Endothelial cell of umbilical vein (primary cell): Measurements from ENCODE around the gene TFDP2. TPM values are rescaled to one million over a fixed set of nuclear protein-coding genes. Genes with fewer than 3 reads are reported as not detected.

Source experiments
- BruUV-seq: library from RNA; stranded (reverse); fragments of 400-500 nt; replicated peaks from 2 replicates; lab custom pipeline; 2021; lab: Mats Ljungman, UMichigan
- CTCF ChIA-PET: fragments of 300-600, 350-600 bp; sonication (Branson Sonifier 250); formaldehyde crosslinking; loops from one replicate; lab custom pipeline; 2021; ENCODE audit warnings: antibody characterized with exemption, inconsistent platforms; lab: Charles Lee
- POLR2A ChIA-PET: fragments of 300-600, 350-600 bp; sonication (Branson Sonifier 250); formaldehyde crosslinking; loops from one replicate; lab custom pipeline; 2021; ENCODE audit warnings: antibody characterized with exemption, inconsistent platforms; lab: Charles Lee
- DNase-seq: peaks from one replicate; pipeline ENCODE4 v3.0.0-alpha.2; 2011; ENCODE audit warnings: low read depth, low spot score
- FAIRE-seq: peaks from 2 replicates; lab custom pipeline; 2011; peaks lifted over from hg19 to GRCh38; lab: Jason Lieb, UNC
- H2AFZ ChIP-seq: 2 replicates; pipeline ENCODE4 v1.6.0; 2012; ENCODE audit warnings: low read depth, low read length, control low read depth, inconsistent platforms
- H3K27ac ChIP-seq: 2 replicates; pipeline ENCODE4 v1.5.1; 2011; ENCODE audit warnings: low read depth, mild to moderate bottlenecking, control low read depth, low read length, moderate library complexity; ENCODE audit not compliant: insufficient read depth
- H3K27me3 ChIP-seq, 2 experiments: 2 replicates each; pipeline versions ENCODE4 v1.6.0 to v1.6.1; 2011; ENCODE audit warnings: low read length in 2 of 2, mixed read lengths in 1 of 2; ENCODE audit not compliant: control insufficient read depth in 2 of 2, insufficient read depth in 2 of 2
- H3K36me3 ChIP-seq, 2 experiments: 2 replicates in 1 of 2; 3 replicates in 1 of 2; pipeline ENCODE4 v1.5.1; 2011; ENCODE audit warnings: low read length in 2 of 2, mild to moderate bottlenecking in 1 of 2, moderate library complexity in 1 of 2; ENCODE audit not compliant: control insufficient read depth in 2 of 2, insufficient read depth in 2 of 2; ENCODE audit errors: extremely low read depth in 1 of 2
- H3K4me1 ChIP-seq: 3 replicates; pipeline ENCODE4 v1.5.1; 2011; ENCODE audit warnings: mild to moderate bottlenecking, low read length; ENCODE audit not compliant: control insufficient read depth, insufficient read depth; ENCODE audit errors: extremely low read depth
- H3K4me2 ChIP-seq: 2 replicates; pipeline ENCODE4 v1.6.1; 2011; ENCODE audit warnings: low read length, control low read depth, mixed read lengths; ENCODE audit not compliant: insufficient read depth
- H3K4me3 ChIP-seq, 3 experiments: fragments of 200-600 bp in 1 of 3; sonication (generic), shearing (Covaris generic) in 1 of 3; replicated peaks in 1 of 3; 2 replicates each; pipeline ENCODE4 v1.5.1; 2011 to 2016; ENCODE audit warnings: control low read depth in 3 of 3, low read length in 3 of 3, mild to moderate bottlenecking in 2 of 3, inconsistent platforms in 1 of 3, low read depth in 1 of 3, moderate library complexity in 1 of 3; ENCODE audit not compliant: insufficient read depth in 1 of 3
- H3K79me2 ChIP-seq: 2 replicates; pipeline ENCODE4 v1.6.0; 2012; ENCODE audit warnings: low read length, inconsistent platforms; ENCODE audit not compliant: control insufficient read depth, insufficient read depth
- H3K9ac ChIP-seq: replicated peaks from 2 replicates; pipeline ENCODE3; 2011; ENCODE audit warnings: low read length, control low read depth; ENCODE audit not compliant: insufficient read depth; ENCODE audit errors: extremely low read depth
- H3K9me1 ChIP-seq: replicated peaks from 3 replicates; pipeline ENCODE4 v1.6.0; 2011; ENCODE audit warnings: mild to moderate bottlenecking, low read length; ENCODE audit not compliant: control insufficient read depth, insufficient read depth; ENCODE audit errors: extremely low read depth
- H3K9me3 ChIP-seq: replicated peaks from 2 replicates; pipeline ENCODE4 v1.5.1; 2012; ENCODE audit warnings: low read length, inconsistent platforms; ENCODE audit not compliant: control insufficient read depth, insufficient read depth
- H4K20me1 ChIP-seq: replicated peaks from 2 replicates; pipeline ENCODE3; 2011; ENCODE audit warnings: mild to moderate bottlenecking, low read length; ENCODE audit not compliant: control insufficient read depth, insufficient read depth; ENCODE audit errors: extremely low read depth
- CTCF ChIP-seq, 2 donors: IDR thresholded peaks; 1 replicate in 1 of 2; 2 replicates in 1 of 2; pipeline ENCODE4 v1.5.1; 2011; ENCODE audit warnings: low read length in 2 of 2, mild to moderate bottlenecking in 2 of 2, moderate library complexity in 2 of 2, control low read depth in 1 of 2, inconsistent platforms in 1 of 2, low read depth in 1 of 2; ENCODE audit not compliant: insufficient read depth in 1 of 2; ENCODE audit errors: extremely low read depth in 1 of 2
- EZH2 ChIP-seq: IDR thresholded peaks from 2 replicates; pipeline ENCODE4 v1.6.1; 2012; ENCODE audit warnings: borderline replicate concordance, low read depth, mild to moderate bottlenecking, moderate library complexity, low read length, inconsistent platforms; ENCODE audit not compliant: severe bottlenecking
- FOS ChIP-seq: IDR thresholded peaks from 2 replicates; pipeline ENCODE4 v1.6.1; 2011; ENCODE audit warnings: mild to moderate bottlenecking, low read length, moderate library complexity, borderline replicate concordance; ENCODE audit not compliant: insufficient read depth
- GATA2 ChIP-seq: IDR thresholded peaks from 2 replicates; pipeline ENCODE4 v1.7.0; 2011; ENCODE audit warnings: low read depth, mild to moderate bottlenecking, moderate library complexity, mixed read lengths, low read length; ENCODE audit not compliant: insufficient read length, insufficient read depth
- JUN ChIP-seq: IDR thresholded peaks from 2 replicates; pipeline ENCODE4 v1.6.1; 2011; ENCODE audit warnings: borderline replicate concordance, low read depth; ENCODE audit not compliant: insufficient read length, insufficient read depth
- MAX ChIP-seq: IDR thresholded peaks from 2 replicates; pipeline ENCODE4 v1.6.1; 2011; ENCODE audit not compliant: insufficient read depth, insufficient read length
- MYC ChIP-seq: IDR thresholded peaks from one replicate; pipeline ENCODE4 v1.6.1; 2011; ENCODE audit warnings: mild to moderate bottlenecking, low read depth, low read length
- POLR2A ChIP-seq: IDR thresholded peaks from 2 replicates; pipeline ENCODE4 v1.6.1; 2012; ENCODE audit warnings: low read depth, mild to moderate bottlenecking, control low read depth, low read length
- POLR2AphosphoS5 ChIP-seq: IDR thresholded peaks from 2 replicates; pipeline ENCODE4 v1.6.1; 2012; ENCODE audit warnings: low read depth, mild to moderate bottlenecking, control low read depth, low read length, moderate library complexity; ENCODE audit not compliant: insufficient read depth
- dilution Hi-C: fragments of 300-500 bp; cut with MboI; formaldehyde crosslinking; loops from one replicate; pipeline ENCODE4 v1.15.0; 2019; ENCODE audit warnings: low sequenced_read_pairs; ENCODE audit not compliant: extremely low pct_ligation_motif_present
- intact Hi-C: fragments of 100-400 bp; cut with micrococcal nuclease; formaldehyde crosslinking; loops from one replicate; pipeline ENCODE4 v1.10.0; 2022
- polyA plus RNA-seq, 4 experiments: library from polyadenylated mRNA; depleted of rRNA in 3 of 4; stranded (reverse) in 3 of 4; unstranded in 1 of 4; fragments of >200 nt; gene quantifications; 2 replicates each; pipeline versions ENCODE4 v1.2.1 to v1.2.3, GENCODE V29; 2011 to 2012; ENCODE audit warnings: missing spikeins in 1 of 4
- total RNA-seq: library from RNA; stranded (reverse); gene quantifications from 2 replicates; pipeline ENCODE4 v1.2.3, GENCODE V29; 2021

TFDP2 gene
- total and polyA plus RNA-seq, 2 donors (not counting 3 experiments of a cell fraction or from before 2014, with no cell fraction given), result 8.5 to 21.5 TPM

- ChIA-PET POLR2A (no interaction called here), CTCF (no interaction called here)
- Histone ChIP-seq H3K9me1 (no peaks in the 10 kb centered on the region), H3K4me2 (no peak overlapping the region), H3K36me3 (no peaks in the 10 kb centered on the region), H3K27ac (no peak overlapping the region), H3K9ac (no peak overlapping the region), H3K4me3 (no peak overlapping the region), H3K9me3 (no peaks in the 10 kb centered on the region), H3K79me2 (no peaks in the 10 kb centered on the region), H3K4me1 (no peaks in the 10 kb centered on the region), H3K27me3 (peaks cover 17 to 24% of the 10 kb centered on the region in 2 experiments), H4K20me1 (peaks cover 2% of the 10 kb centered on the region), H2AFZ (no peak overlapping the region)
- TF ChIP-seq CTCF (IDR thresholded peaks at IDR 0.05; ENCODE audit: extremely low read depth in 1 of 2, insufficient read depth in 1 of 2, low read depth in 1 of 2, low read length in 2 of 2) (no peak), POLR2A (no peak), EZH2 (no peak), POLR2AphosphoS5 (no peak), MAX (no peak), FOS (no peak), GATA2 (no peak), JUN (no peak), MYC (no peak)
- DNase-seq, result no peak
- no TSS peak for BruUV-seq
- intact Hi-C loops, result no loop called here
- no peak for FAIRE-seq
- dilution Hi-C loops, result no loop called here
These were observed 215.0 kb downstream of the TFDP2 start for GRCh38 chr3:141934354-141934753.
